ENCODE results near the gene KDM6A.
"Not testable (repeated sequence)": the region's sequence is repeated elsewhere in the genome, so short reads cannot be mapped to it uniquely, and the experiment has no call there.

DNA sequence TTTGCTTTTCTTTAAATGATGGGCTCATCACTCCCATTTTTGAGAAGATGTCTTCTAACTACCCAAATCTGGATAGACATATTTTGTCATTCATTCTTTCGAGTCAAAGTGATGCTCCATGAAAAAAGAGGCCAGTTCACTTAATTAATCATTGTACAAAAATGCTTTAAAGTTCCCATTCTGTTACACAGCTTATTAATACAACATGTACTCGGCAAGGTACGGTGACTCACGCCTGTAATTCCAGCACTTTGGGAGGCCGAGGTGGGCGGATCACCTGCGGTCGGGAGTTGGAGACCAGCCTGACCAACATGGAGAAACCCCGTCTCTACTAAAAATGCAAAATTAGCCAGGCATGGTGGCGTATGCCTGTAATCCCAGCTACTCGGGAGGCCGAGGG, 67.6 kb downstream of the KDM6A start:
- TF ChIP-seq, protein P1, sequence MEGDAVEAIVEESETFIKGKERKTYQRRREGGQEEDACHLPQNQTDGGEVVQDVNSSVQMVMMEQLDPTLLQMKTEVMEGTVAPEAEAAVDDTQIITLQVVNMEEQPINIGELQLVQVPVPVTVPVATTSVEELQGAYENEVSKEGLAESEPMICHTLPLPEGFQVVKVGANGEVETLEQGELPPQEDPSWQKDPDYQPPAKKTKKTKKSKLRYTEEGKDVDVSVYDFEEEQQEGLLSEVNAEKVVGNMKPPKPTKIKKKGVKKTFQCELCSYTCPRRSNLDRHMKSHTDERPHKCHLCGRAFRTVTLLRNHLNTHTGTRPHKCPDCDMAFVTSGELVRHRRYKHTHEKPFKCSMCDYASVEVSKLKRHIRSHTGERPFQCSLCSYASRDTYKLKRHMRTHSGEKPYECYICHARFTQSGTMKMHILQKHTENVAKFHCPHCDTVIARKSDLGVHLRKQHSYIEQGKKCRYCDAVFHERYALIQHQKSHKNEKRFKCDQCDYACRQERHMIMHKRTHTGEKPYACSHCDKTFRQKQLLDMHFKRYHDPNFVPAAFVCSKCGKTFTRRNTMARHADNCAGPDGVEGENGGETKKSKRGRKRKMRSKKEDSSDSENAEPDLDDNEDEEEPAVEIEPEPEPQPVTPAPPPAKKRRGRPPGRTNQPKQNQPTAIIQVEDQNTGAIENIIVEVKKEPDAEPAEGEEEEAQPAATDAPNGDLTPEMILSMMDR (IDR thresholded peaks at IDR 0.05 in 2 of 3, conservative IDR thresholded peaks at IDR 0.05 in 1 of 3; ENCODE audit: borderline replicate concordance in 1 of 3, insufficient read depth in 1 of 3, low read depth in 2 of 3, low read length in 2 of 3) = not testable (repeated sequence)
- not testable (repeated sequence) for TF ChIP-seq JUND (IDR thresholded peaks at IDR 0.05); POLR2A (IDR thresholded peaks at IDR 0.05; ENCODE audit: borderline replicate concordance, extremely low read depth, insufficient read depth, insufficient read length); EZH2 (IDR thresholded peaks at IDR 0.05)

Measured in HCT116 (cell line).